ENCODE results near the gene APOA4. TPM values are rescaled to one million over a fixed set of nuclear protein-coding genes. Genes with fewer than 3 reads are reported as not detected.
A peak's percentile ranks its signal among the peaks of the same experiment; 100 is the strongest.

The APOA4 gene
- polyA plus RNA-seq, 1 donor from 2014 or later, result not detected

GRCh38 chr11:116791813-116792143 lies 31.3 kb downstream of the APOA4 start, which contains the start of gene APOA5:
TSS of gene APOA5 (minus strand) at chr11:116791879. CDS start at chr11:116791860, 19 bp downstream.
- H3K27me3 ChIP-seq (ENCODE audit: insufficient read depth, low read depth, low read length), result no peaks in the 10 kb centered on the region
- no peak within 1 kb of the TSS for H3K4me2 ChIP-seq (ENCODE audit: low read length)
- H2AFZ ChIP-seq (ENCODE audit: low read depth, low read length), result no peak within 1 kb of the TSS
- no peak for TF ChIP-seq TAF1 (IDR thresholded peaks at IDR 0.05; ENCODE audit: low read depth)
- TF ChIP-seq POLR2AphosphoS5 (IDR thresholded peaks at IDR 0.05), result no peak
- TF ChIP-seq REST (IDR thresholded peaks at IDR 0.05; ENCODE audit: borderline replicate concordance), result no peak
- no peak for TF ChIP-seq EZH2 (IDR thresholded peaks at IDR 0.05; ENCODE audit: borderline replicate concordance, insufficient read depth, low read length, poor library complexity, severe bottlenecking)
- TF ChIP-seq, protein P1, sequence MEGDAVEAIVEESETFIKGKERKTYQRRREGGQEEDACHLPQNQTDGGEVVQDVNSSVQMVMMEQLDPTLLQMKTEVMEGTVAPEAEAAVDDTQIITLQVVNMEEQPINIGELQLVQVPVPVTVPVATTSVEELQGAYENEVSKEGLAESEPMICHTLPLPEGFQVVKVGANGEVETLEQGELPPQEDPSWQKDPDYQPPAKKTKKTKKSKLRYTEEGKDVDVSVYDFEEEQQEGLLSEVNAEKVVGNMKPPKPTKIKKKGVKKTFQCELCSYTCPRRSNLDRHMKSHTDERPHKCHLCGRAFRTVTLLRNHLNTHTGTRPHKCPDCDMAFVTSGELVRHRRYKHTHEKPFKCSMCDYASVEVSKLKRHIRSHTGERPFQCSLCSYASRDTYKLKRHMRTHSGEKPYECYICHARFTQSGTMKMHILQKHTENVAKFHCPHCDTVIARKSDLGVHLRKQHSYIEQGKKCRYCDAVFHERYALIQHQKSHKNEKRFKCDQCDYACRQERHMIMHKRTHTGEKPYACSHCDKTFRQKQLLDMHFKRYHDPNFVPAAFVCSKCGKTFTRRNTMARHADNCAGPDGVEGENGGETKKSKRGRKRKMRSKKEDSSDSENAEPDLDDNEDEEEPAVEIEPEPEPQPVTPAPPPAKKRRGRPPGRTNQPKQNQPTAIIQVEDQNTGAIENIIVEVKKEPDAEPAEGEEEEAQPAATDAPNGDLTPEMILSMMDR (IDR thresholded peaks at IDR 0.05; ENCODE audit: poor library complexity, severe bottlenecking), result no peak
- no peak for TF ChIP-seq EP300 (conservative IDR thresholded peaks at IDR 0.05; ENCODE audit: poor library complexity, severe bottlenecking)
- no peak for TF ChIP-seq SMC3 (conservative IDR thresholded peaks at IDR 0.05; ENCODE audit: poor library complexity)
- no peak for TF ChIP-seq RAD21 (conservative IDR thresholded peaks at IDR 0.05)
- no peak for TF ChIP-seq MXI1 (conservative IDR thresholded peaks at IDR 0.05; ENCODE audit: poor library complexity, severe bottlenecking)
- H3K79me2 ChIP-seq (replicated peaks; ENCODE audit: insufficient read depth, low read length), result peaks cover 6% of the 10 kb centered on the region
- no peaks in the 10 kb centered on the region for H3K9me2 ChIP-seq (ENCODE audit: insufficient read depth, low read length)
- no peaks in the 10 kb centered on the region for H3K36me3 ChIP-seq (ENCODE audit: insufficient read depth, low read length)
- no peaks in the 10 kb centered on the region for H3F3A ChIP-seq (ENCODE audit: insufficient read depth, low read length, poor library complexity, severe bottlenecking)
- H3K27ac ChIP-seq (ENCODE audit: low read length), result no peak within 1 kb of the TSS
- H4K20me1 ChIP-seq (ENCODE audit: insufficient read depth), result no peaks in the 10 kb centered on the region
- no peak within 1 kb of the TSS for H3K4me3 ChIP-seq (ENCODE audit: low read length)
- no peaks in the 10 kb centered on the region for H3K9me3 ChIP-seq (ENCODE audit: low read length)
- no peak within 1 kb of the TSS for H3K9ac ChIP-seq (ENCODE audit: low read length)

DNA sequence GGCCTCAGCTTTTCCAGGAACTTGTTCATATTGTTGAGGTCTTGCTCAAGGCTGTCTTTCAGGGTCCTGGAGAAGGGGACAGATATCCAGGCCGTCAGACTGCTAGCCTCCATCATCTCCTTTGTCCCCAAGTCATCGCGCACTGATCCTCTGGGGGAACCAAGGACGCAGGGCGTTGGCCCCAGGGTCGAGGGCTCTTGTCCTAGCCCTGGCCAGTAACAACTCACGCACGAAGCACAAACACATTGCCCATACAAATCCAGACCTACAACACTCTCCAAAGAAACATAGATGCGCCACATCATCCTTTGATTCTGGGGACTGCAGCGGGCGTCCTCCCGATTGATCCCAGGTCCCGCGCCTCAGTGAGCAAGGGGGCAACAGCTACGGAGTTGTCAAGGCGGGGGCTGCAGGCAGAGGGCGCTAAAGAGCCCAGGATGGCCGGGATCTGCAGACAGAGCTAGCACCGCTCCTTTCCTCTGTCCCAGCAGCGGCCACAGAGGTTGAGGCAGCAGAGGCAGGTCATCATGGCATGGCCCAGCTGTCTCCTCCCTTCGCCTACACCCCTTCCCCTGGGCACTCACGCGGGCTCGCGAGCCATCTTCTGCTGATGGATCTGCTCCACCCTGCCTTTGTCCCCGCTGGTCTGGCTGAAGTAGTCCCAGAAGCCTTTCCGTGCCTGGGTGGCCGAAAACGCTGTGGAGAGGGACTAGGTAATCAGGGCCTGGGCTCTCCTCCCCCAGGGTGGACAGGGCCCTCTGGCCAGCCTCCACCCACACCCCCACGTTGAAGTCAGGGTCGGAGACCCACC lies 31.9 kb downstream of the APOA4 start:
- H3K79me2 ChIP-seq (replicated peaks; ENCODE audit: insufficient read depth, low read length), result peaks cover 12% of the 10 kb centered on the region
- H2AFZ ChIP-seq (ENCODE audit: low read depth, low read length), result no peak overlapping the region
- no peaks in the 10 kb centered on the region for H4K20me1 ChIP-seq (ENCODE audit: insufficient read depth)
- H3K9me3 ChIP-seq (ENCODE audit: low read length), result no peaks in the 10 kb centered on the region
- no peak overlapping the region for H3K4me2 ChIP-seq (ENCODE audit: low read length)
- no peak overlapping the region for H3K27ac ChIP-seq (ENCODE audit: low read length)
- no peaks in the 10 kb centered on the region for H3K27me3 ChIP-seq (ENCODE audit: insufficient read depth, low read depth, low read length)
- TF ChIP-seq RAD21 (conservative IDR thresholded peaks at IDR 0.05) (peak; percentile 42), SMC3 (conservative IDR thresholded peaks at IDR 0.05; ENCODE audit: poor library complexity) (peak; percentile 60), MXI1 (conservative IDR thresholded peaks at IDR 0.05; ENCODE audit: poor library complexity, severe bottlenecking) (no peak), POLR2AphosphoS5 (IDR thresholded peaks at IDR 0.05) (no peak)
- TF ChIP-seq, protein P1 (IDR thresholded peaks at IDR 0.05; ENCODE audit: poor library complexity, severe bottlenecking), result peak; percentile 57
- no peaks in the 10 kb centered on the region for H3F3A ChIP-seq (ENCODE audit: insufficient read depth, low read length, poor library complexity, severe bottlenecking)
- H3K9ac ChIP-seq (ENCODE audit: low read length), result no peak overlapping the region
- no peaks in the 10 kb centered on the region for H3K9me2 ChIP-seq (ENCODE audit: insufficient read depth, low read length)
- H3K4me3 ChIP-seq (ENCODE audit: low read length), result no peak overlapping the region
- H3K36me3 ChIP-seq (ENCODE audit: insufficient read depth, low read length), result no peaks in the 10 kb centered on the region
